Endothelial cell (in vitro differentiated cells): ENCODE measurements around the gene KCNH8. TPM values are rescaled to one million over a fixed set of nuclear protein-coding genes. Genes with fewer than 3 reads are reported as not detected.
"Not testable (repeated sequence)": the region's sequence is repeated elsewhere in the genome, so short reads cannot be mapped to it uniquely, and the experiment has no call there.

Experiments
- DNase-seq: peaks from one replicate; pipeline ENCODE4 v3.0.0; 2021; ENCODE audit warnings: low spot score
- H3K27ac Mint-ChIP-seq: one replicate; pipeline ENCODE4 v1.8.0; 2021; ENCODE audit warnings: mixed read lengths, inconsistent platforms; ENCODE audit not compliant: unreplicated experiment
- H3K27me3 Mint-ChIP-seq: one replicate; pipeline ENCODE4 v1.8.0; 2021; ENCODE audit warnings: mild to moderate bottlenecking, moderate library complexity, mixed read lengths, inconsistent platforms; ENCODE audit not compliant: unreplicated experiment
- H3K36me3 Mint-ChIP-seq: one replicate; pipeline ENCODE4 v1.8.0; 2021; ENCODE audit warnings: mild to moderate bottlenecking, low read depth, mixed read lengths, inconsistent platforms; ENCODE audit not compliant: unreplicated experiment
- H3K4me1 Mint-ChIP-seq: one replicate; pipeline ENCODE4 v1.8.0; 2021; ENCODE audit warnings: mild to moderate bottlenecking, mixed read lengths, inconsistent platforms; ENCODE audit not compliant: unreplicated experiment
- H3K4me3 Mint-ChIP-seq: one replicate; pipeline ENCODE4 v1.8.0; 2021; ENCODE audit warnings: mild to moderate bottlenecking, mixed read lengths, inconsistent platforms; ENCODE audit not compliant: unreplicated experiment
- H3K9me3 Mint-ChIP-seq: one replicate; pipeline ENCODE4 v1.8.0; 2021; ENCODE audit warnings: mixed read lengths, inconsistent platforms; ENCODE audit not compliant: unreplicated experiment
- CTCF ChIP-seq: fragments of 200-600 bp; sonication (generic); IDR thresholded peaks from one replicate; pipeline ENCODE4 v1.5.0; 2021; ENCODE audit warnings: antibody characterized with exemption; ENCODE audit not compliant: unreplicated experiment
- long read RNA-seq: library from polyadenylated mRNA; unstranded; transcript quantifications from one replicate; pipeline ENCODE4 v2.0.0, GENCODE V29; 2020; ENCODE audit not compliant: unreplicated experiment
- total RNA-seq: library from RNA; stranded (reverse); fragmentation: NEBNext Ultra II Directional; extraction: Animal tissue kit (Norgen Biotek cat#: 25700); gene quantifications from one replicate; pipeline ENCODE4 v1.2.1, GENCODE V29; 2021; ENCODE audit not compliant: unreplicated experiment

KCNH8 gene
- total RNA-seq: 1.3 TPM
- long read RNA-seq: 0 reads

GRCh38 chr3:19147905-19148767, at the start of gene KCNH8:
KCNH8 (plus strand) TSS chr3:19148510; CDS start chr3:19148720, 210 bp downstream.
- no peak for TF ChIP-seq CTCF
- Mint-ChIP-seq H3K27ac (peak within 1 kb of the TSS; percentile 84), H3K4me3 (peak within 1 kb of the TSS; percentile 98), H3K9me3 (no peaks in the 10 kb centered on the region), H3K36me3 (peaks cover 7% of the 10 kb centered on the region), H3K27me3 (peaks cover 14% of the 10 kb centered on the region), H3K4me1 (peaks cover 14% of the 10 kb centered on the region)
- DNase-seq: peak; percentile 25

GRCh38 chr3:19102654-19103290, 45.5 kb upstream of the KCNH8 start:
- not testable (repeated sequence) for H3K27ac Mint-ChIP-seq, H3K4me1 Mint-ChIP-seq, H3K27me3 Mint-ChIP-seq, H3K36me3 Mint-ChIP-seq, DNase-seq, H3K9me3 Mint-ChIP-seq
- H3K4me3 Mint-ChIP-seq: peak overlapping the region; percentile 79

GRCh38 chr3:19103510-19103909, 44.8 kb upstream of the KCNH8 start:
- TF ChIP-seq CTCF: no peak
- Mint-ChIP-seq H3K36me3 (peaks cover 7% of the 10 kb centered on the region), H3K27me3 (peaks cover 10% of the 10 kb centered on the region), H3K4me3 (peak overlapping the region; percentile 79), H3K27ac (no peak overlapping the region), H3K4me1 (peaks cover 2% of the 10 kb centered on the region), H3K9me3 (peaks cover 8% of the 10 kb centered on the region)
- no peak for DNase-seq

GRCh38 chr3:19104459-19104858, 43.9 kb upstream of the KCNH8 start:
- Mint-ChIP-seq H3K4me3 (no peak overlapping the region), H3K4me1 (peaks cover 2% of the 10 kb centered on the region), H3K27me3 (peaks cover 10% of the 10 kb centered on the region), H3K36me3 (peaks cover 7% of the 10 kb centered on the region), H3K27ac (no peak overlapping the region), H3K9me3 (peaks cover 8% of the 10 kb centered on the region)
- no peak for DNase-seq
- TF ChIP-seq CTCF: no peak

- H3K27ac Mint-ChIP-seq: no peak overlapping the region
- no peak for DNase-seq
- H3K4me3 Mint-ChIP-seq: no peak overlapping the region
- no peak for TF ChIP-seq CTCF
- H3K27me3 Mint-ChIP-seq: peaks cover 10% of the 10 kb centered on the region
- H3K36me3 Mint-ChIP-seq: peaks cover 7% of the 10 kb centered on the region
- H3K9me3 Mint-ChIP-seq: peaks cover 8% of the 10 kb centered on the region
- peaks cover 2% of the 10 kb centered on the region for H3K4me1 Mint-ChIP-seq
These were observed 42.5 kb upstream of the KCNH8 start for GRCh38 chr3:19105826-19106225.
